Articular chondrocyte of knee joint (primary cell): ENCODE results near the gene CDC16. TPM values are rescaled to one million over a fixed set of nuclear protein-coding genes. Genes with fewer than 3 reads are reported as not detected.

Experiments used
- small RNA-seq: library from RNA; depleted of rRNA; stranded (forward); fragments of <200 nt; gene quantifications from one replicate; pipeline ENCODE3, GENCODE V24; 2012
- total RNA-seq: library from RNA; depleted of rRNA; stranded (reverse); fragments of >200 nt; gene quantifications from 2 replicates; pipeline ENCODE4 v1.2.3, GENCODE V29; 2012

The CDC16 gene, protein sequence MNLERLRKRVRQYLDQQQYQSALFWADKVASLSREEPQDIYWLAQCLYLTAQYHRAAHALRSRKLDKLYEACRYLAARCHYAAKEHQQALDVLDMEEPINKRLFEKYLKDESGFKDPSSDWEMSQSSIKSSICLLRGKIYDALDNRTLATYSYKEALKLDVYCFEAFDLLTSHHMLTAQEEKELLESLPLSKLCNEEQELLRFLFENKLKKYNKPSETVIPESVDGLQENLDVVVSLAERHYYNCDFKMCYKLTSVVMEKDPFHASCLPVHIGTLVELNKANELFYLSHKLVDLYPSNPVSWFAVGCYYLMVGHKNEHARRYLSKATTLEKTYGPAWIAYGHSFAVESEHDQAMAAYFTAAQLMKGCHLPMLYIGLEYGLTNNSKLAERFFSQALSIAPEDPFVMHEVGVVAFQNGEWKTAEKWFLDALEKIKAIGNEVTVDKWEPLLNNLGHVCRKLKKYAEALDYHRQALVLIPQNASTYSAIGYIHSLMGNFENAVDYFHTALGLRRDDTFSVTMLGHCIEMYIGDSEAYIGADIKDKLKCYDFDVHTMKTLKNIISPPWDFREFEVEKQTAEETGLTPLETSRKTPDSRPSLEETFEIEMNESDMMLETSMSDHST
- 104 and 113 TPM in 2 replicates for total RNA-seq

DNA sequence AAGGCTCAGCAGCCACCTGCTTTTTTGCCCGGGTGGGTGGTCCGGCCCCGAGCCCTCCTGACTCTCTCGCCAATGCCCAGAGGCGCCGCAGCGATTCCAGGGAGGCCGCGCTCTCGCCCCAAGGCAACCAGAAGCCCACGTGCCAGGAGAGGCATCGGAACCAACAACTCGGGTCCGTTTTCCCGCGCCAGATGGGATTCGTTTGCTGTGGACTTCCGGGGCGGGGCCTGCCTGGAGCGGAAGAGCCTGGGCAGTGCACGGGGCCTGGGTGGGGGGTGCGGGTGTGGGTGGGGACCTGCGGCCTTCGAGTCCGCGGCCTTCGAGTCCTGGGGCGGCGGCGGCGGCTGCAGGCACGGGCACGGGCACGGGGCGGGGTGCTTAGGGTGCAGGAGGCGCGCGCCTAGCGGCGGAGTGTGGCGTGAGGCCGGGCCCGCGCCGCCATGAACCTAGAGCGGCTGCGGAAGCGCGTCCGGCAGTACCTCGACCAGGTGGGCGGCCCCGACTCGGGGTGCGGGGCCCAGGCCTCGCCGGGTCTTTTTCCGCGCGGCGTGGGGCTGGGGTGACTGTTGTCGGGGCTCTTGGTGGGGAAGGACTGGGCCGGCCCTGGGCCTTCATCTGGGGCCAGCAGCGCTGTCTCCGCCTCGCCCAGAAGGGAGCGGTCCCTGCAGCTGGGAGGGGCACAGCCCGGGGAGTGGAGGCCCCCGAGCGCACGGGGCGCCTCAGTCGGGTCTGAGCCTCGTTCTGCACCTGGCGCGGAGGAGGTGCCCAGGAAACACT, at the start of gene CDC16:
CDC16 (plus strand) TSS at position 253 of the 777 bp plus-strand sequence; CDS start at position 441, 188 bp downstream.

DNA sequence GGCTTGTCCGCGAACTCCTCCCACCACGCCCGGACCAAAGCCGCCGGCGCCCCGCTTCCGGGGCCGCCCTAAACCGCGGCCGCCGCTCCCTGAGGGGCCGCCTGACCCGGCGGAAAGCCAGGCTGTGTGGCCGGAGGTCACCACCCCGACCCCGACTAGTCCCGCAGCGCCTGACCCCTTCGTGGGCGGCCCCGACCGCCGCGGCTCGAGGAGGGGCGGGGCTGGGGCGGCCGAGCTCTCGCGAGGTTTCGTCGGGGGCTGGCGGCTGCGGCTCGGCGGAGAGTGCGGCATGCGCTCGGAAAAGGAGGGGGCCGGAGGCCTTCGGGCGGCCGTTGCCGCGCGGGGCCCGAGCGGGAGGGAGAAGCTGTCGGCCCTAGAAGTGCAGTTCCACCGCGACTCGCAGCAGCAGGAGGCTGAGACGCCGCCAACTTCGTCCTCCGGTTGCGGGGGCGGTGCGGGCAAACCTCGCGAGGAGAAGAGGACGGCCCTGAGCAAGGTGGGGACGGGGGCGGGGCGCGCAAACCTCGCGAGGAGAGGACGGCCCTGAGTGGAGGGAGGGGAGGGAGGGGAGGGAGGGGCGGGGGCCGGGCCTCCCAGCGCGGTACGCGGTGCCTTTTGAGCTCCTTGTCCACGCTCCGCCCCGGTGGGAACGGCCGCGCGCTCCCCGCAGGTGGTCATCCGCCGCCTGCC, 46.8 kb downstream of the CDC16 start, which contains the start of gene UPF3A:
UPF3A (plus strand) TSS at position 251 of the 690 bp plus-strand sequence; CDS start at position 290, 39 bp downstream.

DNA sequence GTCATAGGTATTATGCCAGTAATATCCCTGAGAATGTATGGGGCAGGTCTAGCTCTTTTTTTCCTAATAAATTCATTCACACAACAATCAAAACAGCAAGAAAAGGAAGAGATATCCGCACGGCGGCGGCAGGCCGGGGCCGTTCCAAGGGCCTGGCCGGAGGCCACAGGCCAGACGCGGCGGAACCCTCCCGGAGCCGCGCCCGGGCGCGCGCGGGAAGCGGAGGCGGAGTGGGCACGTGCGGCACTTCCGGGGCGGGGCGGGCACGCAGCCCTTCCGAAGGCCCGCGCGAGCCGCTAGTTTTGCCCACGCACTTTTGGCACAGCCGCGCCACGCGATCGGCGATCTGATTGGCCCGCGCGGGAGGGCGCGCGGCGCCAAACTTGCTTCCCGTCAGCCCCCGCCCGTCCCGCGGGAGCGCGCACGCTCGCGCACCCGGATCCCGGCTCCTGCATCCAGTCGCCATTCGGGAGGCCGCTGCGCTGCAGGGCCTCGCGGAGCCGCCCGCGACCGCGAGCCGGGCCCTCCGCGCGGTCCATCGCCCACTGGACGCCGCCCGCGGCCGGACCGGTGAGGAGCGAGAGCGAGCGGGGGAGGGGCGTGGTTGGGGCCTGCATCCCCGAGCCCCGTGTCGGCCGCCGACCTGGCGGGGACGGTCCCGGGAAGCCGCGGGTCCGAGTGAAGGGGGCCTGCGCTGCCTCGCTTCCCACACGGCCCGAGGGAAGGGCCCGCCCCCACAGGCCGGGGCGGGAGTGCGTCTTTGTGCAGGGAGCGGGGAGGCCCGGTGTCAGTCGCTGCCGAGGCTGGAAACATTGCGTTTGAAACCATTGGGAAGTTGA, 79.6 kb downstream of the CDC16 start, which contains the start of gene CHAMP1:
CHAMP1 (plus strand) TSS at position 430 of the 839 bp plus-strand sequence. CDS start 9,340 bp downstream, outside the sequence.

Small RNAs within 50 kb of the gene (small RNA-seq; reads per million reads assigned to genes)
- not detected for gene MIR4502
- not detected for gene MIR548AR

Other genes with a start within 250 kb of the CDC16 start
- 33.2 and 43.3 TPM in 2 replicates for gene RASA3, start 102.3 kb upstream of the CDC16 start, total RNA-seq
- not detected in 2 replicates for gene CFAP97D2, start 55.6 kb upstream of the CDC16 start, total RNA-seq
- gene UPF3A, start 46.7 kb downstream of the CDC16 start, total RNA-seq: 36.9 and 40.9 TPM in 2 replicates
- 14.8 and 16.6 TPM in 2 replicates for gene CHAMP1, start 79.6 kb downstream of the CDC16 start, total RNA-seq